BE2C (cell line): ENCODE results near the gene B3GAT3.
"Not testable (repeated sequence)": the region's sequence is repeated elsewhere in the genome, so short reads cannot be mapped to it uniquely, and the experiment has no call there.

Experiments used
- DNase-seq: peaks from one replicate; pipeline ENCODE4 v3.0.0-alpha.2; 2020
- H3K27me3 ChIP-seq: fragments of 250-450 bp; sonication (Bioruptor Pico); 2 replicates; pipeline ENCODE4 v1.5.1; 2020; ENCODE audit warnings: mild to moderate bottlenecking
- H3K36me3 ChIP-seq: fragments of 250-450 bp; sonication (Bioruptor Pico); 2 replicates; pipeline ENCODE4 v1.5.1; 2020; ENCODE audit warnings: mild to moderate bottlenecking
- H3K4me1 ChIP-seq: fragments of 250-450 bp; sonication (Bioruptor Pico); 2 replicates; pipeline ENCODE4 v1.5.1; 2020
- H3K4me3 ChIP-seq: 2 replicates; pipeline ENCODE4 v1.5.1; 2011; ENCODE audit warnings: low read depth, low read length
- H3K9me3 ChIP-seq: fragments of 250-450 bp; sonication (Bioruptor Pico); 2 replicates; pipeline ENCODE4 v1.5.1; 2020
- TF ChIP-seq, protein P1 (sequence below): IDR thresholded peaks from 2 replicates; pipeline ENCODE4 v1.5.1; 2012; ENCODE audit warnings: mild to moderate bottlenecking, low read depth, low read length

The B3GAT3 gene

DNA sequence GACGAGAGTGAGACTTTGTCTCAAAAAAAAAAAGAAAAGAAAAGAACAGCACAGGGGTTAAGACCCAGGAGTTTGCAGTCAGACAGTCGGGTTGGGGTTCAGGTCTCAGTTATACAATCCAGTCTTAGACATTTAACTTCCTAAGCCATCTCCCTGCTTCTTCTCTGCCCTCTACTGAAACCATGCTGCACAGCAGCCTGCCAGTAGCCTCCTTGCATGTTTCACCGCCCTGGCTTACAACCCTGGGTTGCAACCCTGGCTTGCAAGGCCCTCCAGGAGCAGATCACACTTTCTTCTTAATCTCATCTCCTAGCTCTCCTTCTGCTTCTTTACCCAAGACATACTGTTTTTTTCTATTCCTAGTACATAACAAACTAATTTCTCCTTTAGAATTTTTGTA lies 5.9 kb upstream of the B3GAT3 start:
- Histone ChIP-seq H3K9me3 (no peaks in the 10 kb centered on the region), H3K27me3 (no peaks in the 10 kb centered on the region), H3K4me3 (no peak overlapping the region), H3K36me3 (peaks cover 37% of the 10 kb centered on the region), H3K4me1 (no peaks in the 10 kb centered on the region)
- TF ChIP-seq, protein P1, sequence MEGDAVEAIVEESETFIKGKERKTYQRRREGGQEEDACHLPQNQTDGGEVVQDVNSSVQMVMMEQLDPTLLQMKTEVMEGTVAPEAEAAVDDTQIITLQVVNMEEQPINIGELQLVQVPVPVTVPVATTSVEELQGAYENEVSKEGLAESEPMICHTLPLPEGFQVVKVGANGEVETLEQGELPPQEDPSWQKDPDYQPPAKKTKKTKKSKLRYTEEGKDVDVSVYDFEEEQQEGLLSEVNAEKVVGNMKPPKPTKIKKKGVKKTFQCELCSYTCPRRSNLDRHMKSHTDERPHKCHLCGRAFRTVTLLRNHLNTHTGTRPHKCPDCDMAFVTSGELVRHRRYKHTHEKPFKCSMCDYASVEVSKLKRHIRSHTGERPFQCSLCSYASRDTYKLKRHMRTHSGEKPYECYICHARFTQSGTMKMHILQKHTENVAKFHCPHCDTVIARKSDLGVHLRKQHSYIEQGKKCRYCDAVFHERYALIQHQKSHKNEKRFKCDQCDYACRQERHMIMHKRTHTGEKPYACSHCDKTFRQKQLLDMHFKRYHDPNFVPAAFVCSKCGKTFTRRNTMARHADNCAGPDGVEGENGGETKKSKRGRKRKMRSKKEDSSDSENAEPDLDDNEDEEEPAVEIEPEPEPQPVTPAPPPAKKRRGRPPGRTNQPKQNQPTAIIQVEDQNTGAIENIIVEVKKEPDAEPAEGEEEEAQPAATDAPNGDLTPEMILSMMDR, result 0 out of 2 replicates have a peak, but pooled peaks have one; percentile 13
- no peak for DNase-seq

DNA sequence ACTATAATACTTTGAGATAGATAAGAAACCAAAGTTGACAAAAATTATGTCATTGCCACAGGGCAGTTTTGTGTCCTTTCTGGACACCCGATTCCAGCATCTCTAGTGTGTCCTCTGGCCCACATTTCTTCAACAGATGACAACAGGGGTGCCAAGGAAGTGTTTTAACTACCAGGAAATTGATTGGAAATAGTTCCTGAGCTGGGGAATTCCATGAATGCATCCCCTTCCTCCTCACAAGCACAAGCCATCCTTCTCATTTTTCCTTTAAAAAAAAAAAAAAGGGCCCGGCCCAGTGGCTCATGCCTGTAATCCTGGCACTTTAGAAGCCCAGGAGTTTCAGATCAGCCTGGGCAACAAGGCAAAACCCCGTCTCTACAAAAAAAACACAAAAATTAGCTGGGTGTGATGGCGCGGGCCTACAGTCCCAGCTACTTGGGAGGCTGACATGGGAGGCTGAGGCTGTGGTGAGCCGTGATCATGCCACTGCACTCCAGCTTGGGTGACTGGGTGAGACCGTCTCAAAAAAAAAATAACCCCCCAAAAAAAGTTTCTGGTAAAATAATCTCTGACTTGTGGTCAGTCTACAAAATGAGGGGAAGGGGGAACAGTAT lies 797 bp upstream of the B3GAT3 start:
- H3K4me3 ChIP-seq, result peak overlapping the region; percentile 37
- TF ChIP-seq, protein P1, result no peak
- no peaks in the 10 kb centered on the region for H3K4me1 ChIP-seq

DNA sequence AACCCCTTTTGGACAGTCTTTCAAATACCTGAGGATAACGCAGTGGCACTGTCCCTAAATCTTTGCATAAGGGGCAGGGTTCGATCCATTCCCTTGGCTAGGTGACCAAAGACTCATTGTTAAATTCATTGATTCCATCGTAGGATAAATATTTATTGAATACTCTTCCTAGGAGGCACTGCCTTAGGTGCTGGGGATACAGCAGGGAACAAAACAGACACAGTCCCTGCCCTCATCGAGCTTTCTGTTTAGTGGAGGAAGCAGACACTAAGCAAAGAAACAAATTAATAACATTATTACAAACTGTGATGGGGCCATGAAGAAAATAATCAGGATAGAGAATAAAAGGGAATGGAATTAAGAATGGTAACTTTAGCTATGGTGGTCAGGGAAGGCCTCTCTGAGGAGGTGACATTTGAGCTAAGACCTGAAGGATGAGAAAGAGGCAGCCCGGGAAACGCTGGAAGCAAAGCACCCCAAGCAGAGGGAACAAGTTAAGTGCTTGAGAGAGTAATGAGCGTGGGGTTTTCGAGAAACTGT lies 689 bp downstream of the B3GAT3 start:
- no peaks in the 10 kb centered on the region for H3K4me1 ChIP-seq
- DNase-seq, result no peak
- TF ChIP-seq, protein P1, result no peak
- no peaks in the 10 kb centered on the region for H3K27me3 ChIP-seq
- H3K9me3 ChIP-seq, result no peaks in the 10 kb centered on the region
- H3K36me3 ChIP-seq, result no peaks in the 10 kb centered on the region
- peak overlapping the region; percentile 76 for H3K4me3 ChIP-seq

More for the DNA sequence above, 797 bp upstream of the B3GAT3 start:
- Histone ChIP-seq H3K9me3 (no peaks in the 10 kb centered on the region), H3K36me3 (peaks cover 8% of the 10 kb centered on the region), H3K27me3 (no peaks in the 10 kb centered on the region)
- DNase-seq, result no peak

DNA sequence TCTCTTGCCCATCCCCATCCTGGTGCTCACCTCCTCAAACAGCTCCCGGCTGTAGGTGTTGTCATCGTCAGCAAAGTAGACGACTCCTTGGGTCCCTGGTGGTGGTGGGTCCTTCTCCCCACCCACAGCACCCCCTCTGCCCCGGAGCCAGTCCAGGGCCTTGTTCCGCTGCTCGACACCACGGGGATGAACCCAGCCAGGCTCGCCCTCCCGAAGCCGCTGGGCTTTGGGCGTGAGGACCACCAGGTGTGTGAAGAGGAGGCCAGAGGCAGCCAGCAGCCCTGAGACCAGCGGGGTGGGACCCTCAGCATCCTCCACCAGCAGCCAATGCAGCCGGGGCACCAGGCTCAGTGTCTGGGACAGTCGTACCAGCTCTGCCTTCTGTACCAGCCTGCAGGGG lies 4.8 kb downstream of the B3GAT3 start:
- H3K4me3 ChIP-seq, H3K27me3 ChIP-seq, H3K4me1 ChIP-seq, H3K9me3 ChIP-seq, DNase-seq, H3K36me3 ChIP-seq: not testable (repeated sequence)

DNA sequence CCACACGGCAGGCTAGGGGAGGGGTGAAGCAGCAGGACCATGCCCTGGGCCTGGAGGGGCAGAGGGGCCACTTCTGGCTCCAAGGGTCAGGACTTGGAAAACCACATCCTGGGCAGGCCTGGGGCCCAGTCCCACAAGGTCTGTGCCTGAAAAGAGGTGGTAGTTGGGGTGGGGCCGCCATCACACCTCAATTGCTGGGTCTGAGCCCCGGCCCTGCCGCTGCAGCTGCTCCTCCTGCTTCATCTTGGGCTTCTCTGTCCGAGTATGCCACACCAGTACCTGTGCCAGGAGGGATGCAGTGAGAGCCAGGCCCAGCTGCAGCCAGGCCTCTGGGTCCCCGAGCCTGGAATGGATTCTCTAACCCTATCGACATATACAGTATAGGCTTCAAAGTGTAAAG lies 6.3 kb downstream of the B3GAT3 start:
- TF ChIP-seq, protein P1, result no peak
- no peak for DNase-seq
- no peaks in the 10 kb centered on the region for H3K36me3 ChIP-seq
- H3K9me3 ChIP-seq, result no peaks in the 10 kb centered on the region
- no peaks in the 10 kb centered on the region for H3K4me1 ChIP-seq
- no peak overlapping the region for H3K4me3 ChIP-seq
- H3K27me3 ChIP-seq, result no peaks in the 10 kb centered on the region

DNA sequence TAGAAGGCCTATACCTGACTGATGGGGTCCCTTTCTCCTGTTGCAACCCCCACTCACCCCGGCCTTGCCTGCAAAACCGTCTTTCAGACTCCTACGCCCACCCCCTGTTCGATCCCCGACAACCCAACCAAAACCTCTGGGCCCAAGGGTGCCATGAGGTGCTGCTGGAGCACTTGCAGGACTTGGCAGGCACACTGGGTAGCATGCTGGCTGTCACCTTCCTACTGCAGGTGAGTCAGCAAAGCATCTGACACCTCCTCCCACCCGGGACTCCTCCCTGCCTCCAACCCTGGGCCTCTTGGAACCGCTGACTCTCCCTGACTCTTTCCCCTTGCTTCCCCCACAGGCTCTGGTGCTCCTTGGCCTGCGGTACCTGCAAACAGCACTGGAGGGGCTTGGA lies 7.5 kb downstream of the B3GAT3 start:
- Histone ChIP-seq H3K36me3 (no peaks in the 10 kb centered on the region), H3K27me3 (no peaks in the 10 kb centered on the region), H3K4me1 (no peaks in the 10 kb centered on the region), H3K9me3 (no peaks in the 10 kb centered on the region), H3K4me3 (no peak overlapping the region)
- DNase-seq, result no peak
- TF ChIP-seq, protein P1, result no peak
